Gastroesophageal sphincter (tissue), 4 donors: ENCODE results near the gene TANC1. TPM values are rescaled to one million over a fixed set of nuclear protein-coding genes. Genes with fewer than 3 reads are reported as not detected.

Experiments
- ATAC-seq: fragments of 150-250 bp; one replicate; pipeline ENCODE4 v1.9.1; 2016; ENCODE audit warnings: mild to moderate bottlenecking, moderate library complexity
- H3K27ac ChIP-seq, 4 donors: fragments of 200-600 bp; sonication (generic) in 3 of 4; 1 replicate in 3 of 4; 2 replicates in 1 of 4; pipeline ENCODE4 v1.5.1; 2016 to 2019
- H3K27me3 ChIP-seq: fragments of 200-600 bp; sonication (generic); one replicate; pipeline ENCODE4 v1.5.1; 2019
- H3K36me3 ChIP-seq, 2 donors: fragments of 200-600 bp; sonication (generic); one replicate each; pipeline ENCODE4 v1.5.1; 2019; ENCODE audit warnings: control low read depth in 1 of 2
- H3K4me1 ChIP-seq, 3 donors: fragments of 200-600 bp; sonication (generic); 1 replicate in 2 of 3; 2 replicates in 1 of 3; pipeline ENCODE4 v1.5.1; 2016 to 2019; ENCODE audit warnings: control low read depth in 2 of 3
- H3K4me3 ChIP-seq, 2 donors: fragments of 200-600 bp; sonication (generic); one replicate each; pipeline ENCODE4 v1.5.1; 2019; ENCODE audit warnings: mild to moderate bottlenecking in 1 of 2, moderate library complexity in 1 of 2
- H3K9me3 ChIP-seq, 3 donors: fragments of 200-600 bp; sonication (generic); one replicate each; pipeline ENCODE4 v1.5.1; 2017 to 2019; ENCODE audit warnings: control low read depth in 2 of 3
- EP300 ChIP-seq: sonication (generic); formaldehyde crosslinking; IDR thresholded peaks from one replicate; pipeline ENCODE4 v1.6.1; 2017; ENCODE audit warnings: antibody characterized with exemption, mild to moderate bottlenecking
- POLR2A ChIP-seq, 2 donors: fragments of 450-650 bp; IDR thresholded peaks; one replicate each; pipeline ENCODE4 v1.6.1; 2017; ENCODE audit warnings: antibody characterized with exemption in 2 of 2, mild to moderate bottlenecking in 2 of 2, moderate library complexity in 1 of 2
- POLR2AphosphoS5 ChIP-seq: sonication (generic); formaldehyde crosslinking; IDR thresholded peaks from one replicate; pipeline ENCODE4 v1.6.1; 2017; ENCODE audit warnings: antibody characterized with exemption
- WGBS, 2 donors: methylation state at CpG; one replicate each; pipeline ENCODE4 v1.1.5; 2018; ENCODE audit warnings: low coverage in 1 of 2; 5-methylcytosine and 5-hydroxymethylcytosine counted together
- small RNA-seq, 4 donors: library from RNA; depleted of rRNA; stranded (forward); fragments of <200 nt; gene quantifications; one replicate each; pipeline ENCODE3, GENCODE V24; 2016
- total RNA-seq, 4 donors: library from RNA; depleted of rRNA; stranded (reverse); fragments of >200 nt; gene quantifications; one replicate each; pipeline ENCODE4 v1.1.0, GENCODE V29; 2016
- TF ChIP-seq, protein P1 (sequence below), 4 experiments: fragments of 200-600 bp in 2 of 4; fragments of 450-650 bp in 2 of 4; sonication (generic) in 1 of 4; IDR thresholded peaks; one replicate each; pipeline ENCODE4 v1.5.1; 2017 to 2019; ENCODE audit warnings: antibody characterized with exemption in 4 of 4, mild to moderate bottlenecking in 2 of 4, moderate library complexity in 2 of 4

The TANC1 gene
- total RNA-seq, 4 donors from 2014 or later = 37.4 to 66.5 (median 46.0) TPM

DNA sequence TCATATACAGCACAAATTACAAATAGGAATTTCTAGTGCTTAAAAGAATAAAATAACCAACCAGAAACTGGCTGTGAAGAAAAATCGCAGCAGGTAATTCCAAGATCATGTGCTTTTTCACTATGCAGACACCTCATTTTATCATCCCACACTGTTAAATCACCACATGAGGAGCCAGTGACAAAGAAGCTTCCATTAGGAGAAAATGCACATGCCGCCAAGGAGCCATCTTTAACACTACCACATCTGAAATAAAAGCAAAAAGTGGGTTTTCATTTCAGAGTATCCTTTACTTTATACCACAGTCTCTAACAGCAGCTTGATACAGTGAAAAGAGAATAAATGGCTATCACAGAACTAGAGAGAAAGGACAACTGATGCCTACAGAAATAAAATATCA lies 311.3 kb downstream of the TANC1 start:
- TF ChIP-seq POLR2A (IDR thresholded peaks at IDR 0.05) = no peak
- no peak for TF ChIP-seq EP300
- TF ChIP-seq POLR2AphosphoS5 = no peak
- TF ChIP-seq, protein P1, sequence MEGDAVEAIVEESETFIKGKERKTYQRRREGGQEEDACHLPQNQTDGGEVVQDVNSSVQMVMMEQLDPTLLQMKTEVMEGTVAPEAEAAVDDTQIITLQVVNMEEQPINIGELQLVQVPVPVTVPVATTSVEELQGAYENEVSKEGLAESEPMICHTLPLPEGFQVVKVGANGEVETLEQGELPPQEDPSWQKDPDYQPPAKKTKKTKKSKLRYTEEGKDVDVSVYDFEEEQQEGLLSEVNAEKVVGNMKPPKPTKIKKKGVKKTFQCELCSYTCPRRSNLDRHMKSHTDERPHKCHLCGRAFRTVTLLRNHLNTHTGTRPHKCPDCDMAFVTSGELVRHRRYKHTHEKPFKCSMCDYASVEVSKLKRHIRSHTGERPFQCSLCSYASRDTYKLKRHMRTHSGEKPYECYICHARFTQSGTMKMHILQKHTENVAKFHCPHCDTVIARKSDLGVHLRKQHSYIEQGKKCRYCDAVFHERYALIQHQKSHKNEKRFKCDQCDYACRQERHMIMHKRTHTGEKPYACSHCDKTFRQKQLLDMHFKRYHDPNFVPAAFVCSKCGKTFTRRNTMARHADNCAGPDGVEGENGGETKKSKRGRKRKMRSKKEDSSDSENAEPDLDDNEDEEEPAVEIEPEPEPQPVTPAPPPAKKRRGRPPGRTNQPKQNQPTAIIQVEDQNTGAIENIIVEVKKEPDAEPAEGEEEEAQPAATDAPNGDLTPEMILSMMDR (IDR thresholded peaks at IDR 0.05) = no peak
- no peaks in the 10 kb centered on the region for H3K27me3 ChIP-seq
- WGBS, 2 donors = 100% methylated on average over 2 of the region's 2 CpGs
- no peak overlapping the region for H3K4me3 ChIP-seq
- peaks cover 0 to 47% of the 10 kb centered on the region in 2 donors for H3K36me3 ChIP-seq
- H3K9me3 ChIP-seq = no peaks in the 10 kb centered on the region
- ATAC-seq = no peak
- no peak overlapping the region for H3K27ac ChIP-seq
- peaks cover 0 to 1% (median 0%) of the 10 kb centered on the region in 3 donors for H3K4me1 ChIP-seq

DNA sequence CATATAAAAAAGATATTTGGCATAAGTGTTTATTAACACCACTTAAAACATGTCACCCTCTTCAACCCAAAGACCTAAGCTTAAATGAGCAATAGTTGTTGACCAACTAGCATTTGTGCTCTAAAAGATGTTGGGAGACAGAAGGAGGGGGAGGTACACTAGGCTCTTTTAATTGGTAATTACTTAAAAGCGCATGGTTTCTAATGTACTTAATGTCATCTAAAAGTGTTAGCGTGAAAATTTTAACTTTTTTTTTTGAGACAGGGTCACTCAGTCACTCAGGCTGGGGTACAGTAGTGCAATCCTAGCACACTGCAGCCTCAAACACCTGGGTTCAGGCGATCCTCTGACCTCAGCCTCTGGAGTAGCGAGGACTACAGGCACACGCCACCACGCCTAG lies 312.6 kb downstream of the TANC1 start:
- H3K36me3 ChIP-seq = peaks cover 0 to 41% of the 10 kb centered on the region in 2 donors
- H3K9me3 ChIP-seq = no peaks in the 10 kb centered on the region
- H3K4me3 ChIP-seq = no peak overlapping the region
- WGBS, 2 donors = 97% methylated on average over 6 of the region's 6 CpGs
- TF ChIP-seq, protein P1 (IDR thresholded peaks at IDR 0.05) = no peak
- TF ChIP-seq POLR2AphosphoS5 (no peak), EP300 (no peak), POLR2A (IDR thresholded peaks at IDR 0.05) (no peak)
- no peak for ATAC-seq
- H3K27ac ChIP-seq = no peak overlapping the region
- no peaks in the 10 kb centered on the region for H3K27me3 ChIP-seq
- H3K4me1 ChIP-seq = peaks cover 0 to 12% (median 0%) of the 10 kb centered on the region in 3 donors

Small RNA genes within 50 kb of the gene (small RNA-seq; reads per million reads assigned to genes)
- gene MIR6888 (0 reads per million in 4 donors), gene RNU2-21P (0 reads per million in 4 donors), gene RNU6-580P (0 reads per million in 4 donors)

Other genes with a start within 250 kb of the TANC1 start
- gene DAPL1, start 173.3 kb upstream of the TANC1 start, total RNA-seq = 1 to 10 TPM in 1 of 4 donors, not detected in 3; 3.0 TPM